ENCODE measurements around the gene MYO9A.
A peak's percentile ranks its signal among the peaks of the same experiment; 100 is the strongest.

The MYO9A gene

DNA sequence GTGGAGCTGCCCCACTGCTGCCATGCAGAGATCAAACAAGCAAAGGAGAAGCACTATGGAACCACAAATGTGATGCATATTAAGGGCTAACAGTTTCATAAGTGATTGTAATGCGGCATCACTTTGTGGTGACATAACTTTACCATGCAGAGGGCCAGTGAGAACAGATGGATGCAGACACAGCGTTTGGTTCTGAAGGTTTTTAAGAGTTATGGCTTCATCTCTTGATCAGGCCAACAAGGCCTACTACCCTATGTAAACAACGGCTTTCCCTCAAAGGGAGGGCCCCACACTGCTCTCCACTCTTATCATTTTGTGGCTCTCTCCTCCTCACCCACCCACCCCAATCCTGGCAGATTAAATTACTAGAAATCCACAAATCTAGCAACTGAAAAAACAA lies 294.1 kb downstream of the MYO9A start:
- Histone ChIP-seq H3K4me3 (ENCODE audit: low read depth, low read length) (no peak overlapping the region), H3K4me1 (ENCODE audit: control insufficient read depth, insufficient read depth, low read length) (no peaks in the 10 kb centered on the region), H3K9me3 (ENCODE audit: control insufficient read depth, insufficient read depth, low read depth, low read length) (peaks cover 7% of the 10 kb centered on the region), H3K36me3 (ENCODE audit: control insufficient read depth in 2 of 2, insufficient read depth in 1 of 2, low read length in 2 of 2) (peaks cover 6 to 51% of the 10 kb centered on the region in 2 experiments; a peak in 2 of 3 replicates), H3K27ac (ENCODE audit: extremely low read depth, low read depth, low read length) (no peak overlapping the region)
- ChIA-PET POLR2A (no interaction called here), CTCF (no interaction called here)
- TF ChIP-seq, protein P1, sequence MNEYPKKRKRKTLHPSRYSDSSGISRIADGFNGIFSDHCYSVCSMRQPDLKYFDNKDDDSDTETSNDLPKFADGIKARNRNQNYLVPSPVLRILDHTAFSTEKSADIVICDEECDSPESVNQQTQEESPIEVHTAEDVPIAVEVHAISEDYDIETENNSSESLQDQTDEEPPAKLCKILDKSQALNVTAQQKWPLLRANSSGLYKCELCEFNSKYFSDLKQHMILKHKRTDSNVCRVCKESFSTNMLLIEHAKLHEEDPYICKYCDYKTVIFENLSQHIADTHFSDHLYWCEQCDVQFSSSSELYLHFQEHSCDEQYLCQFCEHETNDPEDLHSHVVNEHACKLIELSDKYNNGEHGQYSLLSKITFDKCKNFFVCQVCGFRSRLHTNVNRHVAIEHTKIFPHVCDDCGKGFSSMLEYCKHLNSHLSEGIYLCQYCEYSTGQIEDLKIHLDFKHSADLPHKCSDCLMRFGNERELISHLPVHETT (tag by site-specific recombination; IDR thresholded peaks at IDR 0.05) = no peak

DNA sequence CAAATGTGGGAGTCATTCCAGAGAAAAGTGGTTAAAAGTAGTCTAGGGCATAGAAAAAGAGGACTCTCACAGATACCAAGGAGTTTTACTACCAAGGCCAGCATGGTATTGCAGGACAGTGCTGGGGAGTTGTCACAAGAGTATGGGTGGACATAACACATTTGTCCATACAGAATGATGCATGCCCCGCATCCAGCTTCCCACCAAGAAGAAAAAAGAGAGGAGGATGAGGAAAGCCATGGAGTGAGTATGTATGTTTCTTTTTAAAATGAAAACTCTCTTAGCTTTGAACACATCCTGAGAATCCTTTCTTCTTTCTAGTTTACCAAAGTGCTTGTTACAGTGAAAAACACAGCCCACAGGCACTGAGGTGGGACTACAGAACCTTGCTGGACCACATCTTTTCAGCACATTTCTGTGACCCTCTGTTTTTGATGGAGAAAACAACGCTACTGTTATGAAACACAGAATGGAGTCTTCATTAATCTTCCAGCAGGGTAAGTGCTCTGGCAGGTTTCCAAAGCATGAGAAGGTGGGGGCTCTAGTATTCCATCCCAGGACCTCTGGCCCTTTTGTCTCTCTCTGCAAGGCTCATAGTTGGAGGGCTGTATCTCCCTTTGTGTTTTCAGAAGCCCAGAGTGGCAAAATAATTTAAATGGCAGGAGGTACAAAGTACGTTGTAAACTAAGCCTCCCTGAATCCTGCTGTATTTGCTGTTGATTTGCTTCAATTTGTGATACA lies 294.9 kb downstream of the MYO9A start:
- Histone ChIP-seq H3K4me1 (ENCODE audit: control insufficient read depth, insufficient read depth, low read length) (no peaks in the 10 kb centered on the region), H3K9me3 (ENCODE audit: control insufficient read depth, insufficient read depth, low read depth, low read length) (peaks cover 7% of the 10 kb centered on the region), H3K36me3 (ENCODE audit: control insufficient read depth in 2 of 2, insufficient read depth in 1 of 2, low read length in 2 of 2) (peaks cover 6 to 43% of the 10 kb centered on the region in 2 experiments; a peak in 2 of 3 replicates), H3K27ac (ENCODE audit: extremely low read depth, low read depth, low read length) (no peak overlapping the region), H3K4me3 (ENCODE audit: low read depth, low read length) (no peak overlapping the region)
- CTCF ChIA-PET = interaction anchor here (0.6 kb wide), 1 partner anchor 153 kb away, joined by 3 read pairs; no protein-coding TSS in a partner anchor
- TF ChIP-seq ZNF433 (tag by site-specific recombination; IDR thresholded peaks at IDR 0.05; ENCODE audit: low read depth) (no peak), ZNF529 (tag by site-specific recombination; IDR thresholded peaks at IDR 0.05; ENCODE audit: insufficient replicate concordance) (peak; percentile 99)
- POLR2A ChIA-PET = no interaction called here

DNA sequence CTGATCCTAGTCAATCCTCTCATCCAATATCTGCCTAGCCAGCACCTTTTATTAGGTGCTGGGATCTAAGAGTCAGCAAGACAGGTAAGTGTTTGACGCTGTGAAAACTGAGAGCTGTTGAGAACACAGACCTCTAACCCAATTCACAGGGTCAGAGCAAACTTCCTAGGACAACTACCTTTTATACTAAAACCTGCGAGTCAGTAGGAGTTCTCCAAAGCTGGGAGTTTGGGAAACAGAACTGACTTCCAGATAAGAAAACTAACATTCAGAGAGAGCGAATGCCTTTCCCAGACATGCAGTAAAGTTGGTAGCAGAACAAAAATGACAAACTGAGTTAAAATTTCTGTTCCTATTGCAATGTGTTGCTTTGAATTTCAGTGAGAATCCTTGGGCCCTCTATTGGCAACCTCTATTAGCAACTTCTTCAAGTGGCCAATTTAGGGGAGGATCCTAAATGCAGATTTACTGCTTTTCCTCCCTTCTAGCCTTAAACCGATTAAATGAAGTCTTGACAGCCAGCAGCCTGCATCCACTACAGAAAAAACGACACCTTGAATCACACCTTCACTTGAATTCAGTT lies 296.3 kb downstream of the MYO9A start:
- Histone ChIP-seq H3K36me3 (ENCODE audit: control insufficient read depth in 2 of 2, insufficient read depth in 1 of 2, low read length in 2 of 2) (peaks cover 2 to 29% of the 10 kb centered on the region in 2 experiments; a peak in 2 of 3 replicates), H3K27ac (ENCODE audit: extremely low read depth, low read depth, low read length) (no peak overlapping the region), H3K9me3 (ENCODE audit: control insufficient read depth, insufficient read depth, low read depth, low read length) (peaks cover 7% of the 10 kb centered on the region), H3K4me1 (ENCODE audit: control insufficient read depth, insufficient read depth, low read length) (no peaks in the 10 kb centered on the region), H3K4me3 (ENCODE audit: low read depth, low read length) (no peak overlapping the region)
- ChIA-PET CTCF (no interaction called here), POLR2A (no interaction called here)
- peak; percentile 61; the same call in 1 of the 2 replicates for TF ChIP-seq ZNF274 (IDR thresholded peaks at IDR 0.05; ENCODE audit: low read length)
- TF ChIP-seq ZNF274 (tag by site-specific recombination; IDR thresholded peaks at IDR 0.05; ENCODE audit: borderline replicate concordance) = peak; percentile 85; the same call in 1 of the 2 replicates
- peak; percentile 70 for TF ChIP-seq SETDB1 (IDR thresholded peaks at IDR 0.05; ENCODE audit: insufficient read length, low read length)
- TF ChIP-seq, protein P2, sequence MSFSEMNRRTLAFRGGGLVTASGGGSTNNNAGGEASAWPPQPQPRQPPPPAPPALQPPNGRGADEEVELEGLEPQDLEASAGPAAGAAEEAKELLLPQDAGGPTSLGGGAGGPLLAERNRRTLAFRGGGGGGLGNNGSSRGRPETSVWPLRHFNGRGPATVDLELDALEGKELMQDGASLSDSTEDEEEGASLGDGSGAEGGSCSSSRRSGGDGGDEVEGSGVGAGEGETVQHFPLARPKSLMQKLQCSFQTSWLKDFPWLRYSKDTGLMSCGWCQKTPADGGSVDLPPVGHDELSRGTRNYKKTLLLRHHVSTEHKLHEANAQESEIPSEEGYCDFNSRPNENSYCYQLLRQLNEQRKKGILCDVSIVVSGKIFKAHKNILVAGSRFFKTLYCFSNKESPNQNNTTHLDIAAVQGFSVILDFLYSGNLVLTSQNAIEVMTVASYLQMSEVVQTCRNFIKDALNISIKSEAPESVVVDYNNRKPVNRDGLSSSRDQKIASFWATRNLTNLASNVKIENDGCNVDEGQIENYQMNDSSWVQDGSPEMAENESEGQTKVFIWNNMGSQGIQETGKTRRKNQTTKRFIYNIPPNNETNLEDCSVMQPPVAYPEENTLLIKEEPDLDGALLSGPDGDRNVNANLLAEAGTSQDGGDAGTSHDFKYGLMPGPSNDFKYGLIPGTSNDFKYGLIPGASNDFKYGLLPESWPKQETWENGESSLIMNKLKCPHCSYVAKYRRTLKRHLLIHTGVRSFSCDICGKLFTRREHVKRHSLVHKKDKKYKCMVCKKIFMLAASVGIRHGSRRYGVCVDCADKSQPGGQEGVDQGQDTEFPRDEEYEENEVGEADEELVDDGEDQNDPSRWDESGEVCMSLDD (tag by site-specific recombination; IDR thresholded peaks at IDR 0.05) = no peak
- no peak for TF ChIP-seq ZNF623 (tag by site-specific recombination; IDR thresholded peaks at IDR 0.05)
- TF ChIP-seq, protein P3, sequence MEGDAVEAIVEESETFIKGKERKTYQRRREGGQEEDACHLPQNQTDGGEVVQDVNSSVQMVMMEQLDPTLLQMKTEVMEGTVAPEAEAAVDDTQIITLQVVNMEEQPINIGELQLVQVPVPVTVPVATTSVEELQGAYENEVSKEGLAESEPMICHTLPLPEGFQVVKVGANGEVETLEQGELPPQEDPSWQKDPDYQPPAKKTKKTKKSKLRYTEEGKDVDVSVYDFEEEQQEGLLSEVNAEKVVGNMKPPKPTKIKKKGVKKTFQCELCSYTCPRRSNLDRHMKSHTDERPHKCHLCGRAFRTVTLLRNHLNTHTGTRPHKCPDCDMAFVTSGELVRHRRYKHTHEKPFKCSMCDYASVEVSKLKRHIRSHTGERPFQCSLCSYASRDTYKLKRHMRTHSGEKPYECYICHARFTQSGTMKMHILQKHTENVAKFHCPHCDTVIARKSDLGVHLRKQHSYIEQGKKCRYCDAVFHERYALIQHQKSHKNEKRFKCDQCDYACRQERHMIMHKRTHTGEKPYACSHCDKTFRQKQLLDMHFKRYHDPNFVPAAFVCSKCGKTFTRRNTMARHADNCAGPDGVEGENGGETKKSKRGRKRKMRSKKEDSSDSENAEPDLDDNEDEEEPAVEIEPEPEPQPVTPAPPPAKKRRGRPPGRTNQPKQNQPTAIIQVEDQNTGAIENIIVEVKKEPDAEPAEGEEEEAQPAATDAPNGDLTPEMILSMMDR (tag by site-specific recombination; IDR thresholded peaks at IDR 0.05) = no peak

DNA sequence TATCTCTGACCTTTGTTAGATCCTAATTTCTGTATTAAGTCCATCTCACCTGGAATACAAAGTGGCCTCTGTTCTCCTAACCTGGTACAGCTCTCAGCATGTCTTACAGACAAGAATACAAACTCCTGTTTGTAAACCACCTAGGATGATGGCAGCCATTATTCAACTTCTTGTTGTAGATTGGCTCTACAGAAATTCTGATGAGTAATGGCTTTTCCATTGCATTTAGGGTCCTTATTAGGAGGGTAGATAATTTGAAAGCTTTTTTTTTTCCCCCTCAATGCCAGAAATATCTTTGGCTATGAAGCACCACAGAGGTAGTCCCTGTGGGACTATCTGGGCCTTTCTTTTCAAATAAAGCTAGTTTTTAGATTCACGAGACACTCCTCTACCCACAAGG lies 297.8 kb downstream of the MYO9A start:
- no peaks in the 10 kb centered on the region for H3K4me1 ChIP-seq (ENCODE audit: control insufficient read depth, insufficient read depth, low read length)
- ChIA-PET POLR2A (no interaction called here), CTCF (no interaction called here)
- no peak for TF ChIP-seq ZNF544 (tag by site-specific recombination; IDR thresholded peaks at IDR 0.05)
- TF ChIP-seq ZNF707 (tag by site-specific recombination; IDR thresholded peaks at IDR 0.05) = no peak
- no peak for TF ChIP-seq ZNF521 (tag by site-specific recombination; IDR thresholded peaks at IDR 0.05)
- TF ChIP-seq, protein P4, sequence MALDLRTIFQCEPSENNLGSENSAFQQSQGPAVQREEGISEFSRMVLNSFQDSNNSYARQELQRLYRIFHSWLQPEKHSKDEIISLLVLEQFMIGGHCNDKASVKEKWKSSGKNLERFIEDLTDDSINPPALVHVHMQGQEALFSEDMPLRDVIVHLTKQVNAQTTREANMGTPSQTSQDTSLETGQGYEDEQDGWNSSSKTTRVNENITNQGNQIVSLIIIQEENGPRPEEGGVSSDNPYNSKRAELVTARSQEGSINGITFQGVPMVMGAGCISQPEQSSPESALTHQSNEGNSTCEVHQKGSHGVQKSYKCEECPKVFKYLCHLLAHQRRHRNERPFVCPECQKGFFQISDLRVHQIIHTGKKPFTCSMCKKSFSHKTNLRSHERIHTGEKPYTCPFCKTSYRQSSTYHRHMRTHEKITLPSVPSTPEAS (tag by site-specific recombination; IDR thresholded peaks at IDR 0.05) = no peak
- TF ChIP-seq, protein P5, sequence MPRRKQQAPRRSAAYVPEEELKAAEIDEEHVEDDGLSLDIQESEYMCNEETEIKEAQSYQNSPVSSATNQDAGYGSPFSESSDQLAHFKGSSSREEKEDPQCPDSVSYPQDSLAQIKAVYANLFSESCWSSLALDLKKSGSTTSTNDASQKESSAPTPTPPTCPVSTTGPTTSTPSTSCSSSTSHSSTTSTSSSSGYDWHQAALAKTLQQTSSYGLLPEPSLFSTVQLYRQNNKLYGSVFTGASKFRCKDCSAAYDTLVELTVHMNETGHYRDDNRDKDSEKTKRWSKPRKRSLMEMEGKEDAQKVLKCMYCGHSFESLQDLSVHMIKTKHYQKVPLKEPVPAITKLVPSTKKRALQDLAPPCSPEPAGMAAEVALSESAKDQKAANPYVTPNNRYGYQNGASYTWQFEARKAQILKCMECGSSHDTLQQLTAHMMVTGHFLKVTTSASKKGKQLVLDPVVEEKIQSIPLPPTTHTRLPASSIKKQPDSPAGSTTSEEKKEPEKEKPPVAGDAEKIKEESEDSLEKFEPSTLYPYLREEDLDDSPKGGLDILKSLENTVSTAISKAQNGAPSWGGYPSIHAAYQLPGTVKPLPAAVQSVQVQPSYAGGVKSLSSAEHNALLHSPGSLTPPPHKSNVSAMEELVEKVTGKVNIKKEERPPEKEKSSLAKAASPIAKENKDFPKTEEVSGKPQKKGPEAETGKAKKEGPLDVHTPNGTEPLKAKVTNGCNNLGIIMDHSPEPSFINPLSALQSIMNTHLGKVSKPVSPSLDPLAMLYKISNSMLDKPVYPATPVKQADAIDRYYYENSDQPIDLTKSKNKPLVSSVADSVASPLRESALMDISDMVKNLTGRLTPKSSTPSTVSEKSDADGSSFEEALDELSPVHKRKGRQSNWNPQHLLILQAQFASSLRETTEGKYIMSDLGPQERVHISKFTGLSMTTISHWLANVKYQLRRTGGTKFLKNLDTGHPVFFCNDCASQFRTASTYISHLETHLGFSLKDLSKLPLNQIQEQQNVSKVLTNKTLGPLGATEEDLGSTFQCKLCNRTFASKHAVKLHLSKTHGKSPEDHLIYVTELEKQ (tag by site-specific recombination; IDR thresholded peaks at IDR 0.05; ENCODE audit: borderline replicate concordance) = no peak
- no peak for TF ChIP-seq ZNF747 (tag by site-specific recombination; IDR thresholded peaks at IDR 0.05)

More for the DNA sequence above, 297.8 kb downstream of the MYO9A start:
- H3K4me3 ChIP-seq (ENCODE audit: low read depth, low read length) = no peak overlapping the region
- no peak overlapping the region for H3K27ac ChIP-seq (ENCODE audit: extremely low read depth, low read depth, low read length)
- H3K9me3 ChIP-seq (ENCODE audit: control insufficient read depth, insufficient read depth, low read depth, low read length) = peaks cover 7% of the 10 kb centered on the region
- H3K36me3 ChIP-seq (ENCODE audit: control insufficient read depth in 2 of 2, insufficient read depth in 1 of 2, low read length in 2 of 2) = peaks cover 0 to 19% of the 10 kb centered on the region in 2 experiments; a peak in 2 of 3 replicates
